Esophagus muscularis mucosa (tissue), 4 donors: ENCODE measurements around the gene ERBIN. TPM values are rescaled to one million over a fixed set of nuclear protein-coding genes. Genes with fewer than 3 reads are reported as not detected.

Source experiments
- DNase-seq: peaks from one replicate; pipeline ENCODE4 v3.0.0-alpha.2; 2017; ENCODE audit errors: extremely low spot score
- H3K27ac ChIP-seq, 4 donors: fragments of 200-600 bp; sonication (generic); replicated peaks in 1 of 4; 1 replicate in 3 of 4; 2 replicates in 1 of 4; pipeline ENCODE4 v1.5.1; 2016 to 2019; ENCODE audit warnings: mild to moderate bottlenecking in 1 of 4
- H3K27me3 ChIP-seq, 4 donors: fragments of 200-600 bp; sonication (generic); one replicate each; pipeline versions ENCODE4 v1.5.1 to v1.6.0; 2016 to 2019
- H3K36me3 ChIP-seq, 4 donors: fragments of 200-600 bp; sonication (generic); one replicate each; pipeline ENCODE4 v1.5.1; 2016 to 2019
- H3K4me1 ChIP-seq, 4 donors: fragments of 200-600 bp; sonication (generic); one replicate each; pipeline ENCODE4 v1.5.1; 2016 to 2019
- H3K4me3 ChIP-seq, 4 donors: fragments of 200-600 bp; sonication (generic); 1 replicate in 2 of 4; 2 replicates in 2 of 4; pipeline ENCODE4 v1.5.1; 2016 to 2019; ENCODE audit warnings: mild to moderate bottlenecking in 4 of 4, moderate library complexity in 1 of 4
- H3K9me3 ChIP-seq, 4 donors: fragments of 200-600 bp; sonication (generic); 1 replicate in 3 of 4; 2 replicates in 1 of 4; pipeline ENCODE4 v1.5.1; 2016 to 2019
- CTCF ChIP-seq, 3 experiments: fragments of 200-600 bp in 2 of 3; fragments of 450-650 bp in 1 of 3; sonication (generic) in 2 of 3; IDR thresholded peaks; one replicate each; pipeline ENCODE4 v1.5.1; 2017 to 2019; ENCODE audit warnings: antibody characterized with exemption in 3 of 3, mild to moderate bottlenecking in 2 of 3, moderate library complexity in 1 of 3
- EP300 ChIP-seq: sonication (generic); formaldehyde crosslinking; IDR thresholded peaks from one replicate; pipeline ENCODE4 v1.6.1; 2017; ENCODE audit warnings: antibody characterized with exemption
- POLR2A ChIP-seq: fragments of 450-650 bp; IDR thresholded peaks from one replicate; pipeline ENCODE4 v1.6.1; 2017; ENCODE audit warnings: antibody characterized with exemption, moderate library complexity, mild to moderate bottlenecking, low read depth
- POLR2AphosphoS5 ChIP-seq, 2 donors: sonication (generic); formaldehyde crosslinking; IDR thresholded peaks; one replicate each; pipeline ENCODE4 v1.6.1; 2017; ENCODE audit warnings: antibody characterized with exemption in 2 of 2
- WGBS: methylation state at CpG from one replicate; pipeline ENCODE4 v1.1.5; 2018; 5-methylcytosine and 5-hydroxymethylcytosine counted together
- intact Hi-C: fragments of 100-400 bp; cut with DNase I; formaldehyde crosslinking; loops from one replicate; pipeline ENCODE4 v1.15.1; 2023
- total RNA-seq, 4 donors: library from RNA; depleted of rRNA; stranded (reverse); fragments of >200 nt; gene quantifications; one replicate each; pipeline versions ENCODE4 v1.1.0 to v1.2.1, GENCODE V29; 2016

ERBIN gene
- total RNA-seq, 4 donors from 2014 or later, result 46.9 to 67.7 (median 55.2) TPM

- intact Hi-C loops, result no loop called here
- DNase-seq, result no peak
- H3K4me3 ChIP-seq, result no peak overlapping the region
These were observed 163.0 kb downstream of the ERBIN start for GRCh38 chr5:66089384-66089783.

GRCh38 chr5:66100851-66101250 is 174.5 kb downstream of the ERBIN start:
- 100% methylated on average over 2 of the region's 2 CpGs for WGBS
- H3K4me1 ChIP-seq, result no peaks in the 10 kb centered on the region
- H3K36me3 ChIP-seq, result no peaks in the 10 kb centered on the region
- H3K27ac ChIP-seq, result no peak overlapping the region
- TF ChIP-seq CTCF (IDR thresholded peaks at IDR 0.05) (no peak), POLR2AphosphoS5 (IDR thresholded peaks at IDR 0.05) (no peak), EP300 (no peak), POLR2A (no peak)
- DNase-seq, result no peak
- no peak overlapping the region for H3K4me3 ChIP-seq
- no peaks in the 10 kb centered on the region for H3K27me3 ChIP-seq
- H3K9me3 ChIP-seq, result peaks cover 0 to 35% (median 24%) of the 10 kb centered on the region in 4 donors
- intact Hi-C loops, result no loop called here

More at GRCh38 chr5:66089384-66089783, 163.0 kb downstream of the ERBIN start:
- Histone ChIP-seq H3K4me1 (no peaks in the 10 kb centered on the region), H3K36me3 (peaks cover 0 to 7% (median 2%) of the 10 kb centered on the region in 4 donors), H3K27ac (no peak overlapping the region), H3K27me3 (no peaks in the 10 kb centered on the region), H3K9me3 (peaks cover 0 to 8% (median 6%) of the 10 kb centered on the region in 4 donors)
- no peak for TF ChIP-seq POLR2AphosphoS5 (IDR thresholded peaks at IDR 0.05)
- no peak for TF ChIP-seq POLR2A
- no peak for TF ChIP-seq CTCF (IDR thresholded peaks at IDR 0.05)
- no peak for TF ChIP-seq EP300
- 99% methylated on average over 2 of the region's 2 CpGs for WGBS

DNA sequence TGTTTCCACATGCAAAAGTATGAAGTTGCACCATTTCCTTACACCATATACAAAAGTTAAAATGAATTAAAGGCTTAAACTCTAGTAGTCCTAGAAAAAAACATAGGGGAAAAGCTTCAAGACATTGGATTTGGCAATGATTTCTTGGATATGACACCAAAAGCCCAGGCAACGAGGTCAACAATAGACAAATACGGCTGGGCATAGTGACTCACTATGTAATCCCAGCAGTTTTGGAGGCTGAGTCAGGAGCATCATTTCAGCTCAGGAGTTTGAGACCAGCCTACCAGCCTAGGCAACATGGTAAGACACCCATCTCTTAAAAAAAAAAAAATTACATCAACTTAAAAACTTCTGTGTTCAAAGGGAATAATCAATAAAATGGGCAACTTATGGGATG is 186.8 kb downstream of the ERBIN start:
- TF ChIP-seq POLR2A (no peak), CTCF (IDR thresholded peaks at IDR 0.05) (no peak), POLR2AphosphoS5 (IDR thresholded peaks at IDR 0.05) (no peak), EP300 (no peak)
- H3K27me3 ChIP-seq, result no peaks in the 10 kb centered on the region
- DNase-seq, result no peak
- peaks cover 0 to 29% (median 19%) of the 10 kb centered on the region in 4 donors for H3K9me3 ChIP-seq
- no peak overlapping the region for H3K27ac ChIP-seq
- intact Hi-C loops, result no loop called here
- WGBS, result 68% methylated on average over 2 of the region's 2 CpGs
- H3K4me3 ChIP-seq, result no peak overlapping the region
- no peaks in the 10 kb centered on the region for H3K4me1 ChIP-seq
- no peaks in the 10 kb centered on the region for H3K36me3 ChIP-seq

GRCh38 chr5:66118304-66118703 is 191.9 kb downstream of the ERBIN start:
- no peak for TF ChIP-seq POLR2AphosphoS5 (IDR thresholded peaks at IDR 0.05)
- TF ChIP-seq POLR2A, result no peak
- TF ChIP-seq CTCF (IDR thresholded peaks at IDR 0.05), result no peak
- no peak for TF ChIP-seq EP300
- Histone ChIP-seq H3K4me1 (no peaks in the 10 kb centered on the region), H3K4me3 (no peak overlapping the region), H3K27ac (no peak overlapping the region), H3K9me3 (peaks cover 0 to 5% (median 0%) of the 10 kb centered on the region in 4 donors), H3K27me3 (no peaks in the 10 kb centered on the region), H3K36me3 (no peaks in the 10 kb centered on the region)
- DNase-seq, result no peak
- WGBS, result 86% methylated on average over 4 of the region's 4 CpGs
- intact Hi-C loops, result no loop called here

GRCh38 chr5:66122379-66123034 is 196.1 kb downstream of the ERBIN start:
- no peak overlapping the region for H3K4me3 ChIP-seq
- intact Hi-C loops, result no loop called here
- H3K36me3 ChIP-seq, result no peaks in the 10 kb centered on the region
- WGBS, result 90% methylated on average over 2 of the region's 2 CpGs
- H3K4me1 ChIP-seq, result no peaks in the 10 kb centered on the region
- no peak for TF ChIP-seq POLR2A
- no peak for TF ChIP-seq POLR2AphosphoS5 (IDR thresholded peaks at IDR 0.05)
- TF ChIP-seq EP300, result no peak
- no peak for TF ChIP-seq CTCF (IDR thresholded peaks at IDR 0.05)
- H3K9me3 ChIP-seq, result no peaks in the 10 kb centered on the region
- H3K27ac ChIP-seq, result no peak overlapping the region
- no peak for DNase-seq
- H3K27me3 ChIP-seq, result no peaks in the 10 kb centered on the region
